Activated CD8-positive, alpha-beta T cell treated with anti-CD3 and anti-CD28 coated beads, Interleukin-2, amount 10 ng/mL, durations not matched to agents 7 days and 5 days (primary cell): ENCODE results near the gene SEH1L. TPM values are rescaled to one million over a fixed set of nuclear protein-coding genes. Genes with fewer than 3 reads are reported as not detected.

Source experiments
- total RNA-seq, 2 experiments: library from RNA; stranded (reverse); gene quantifications; one replicate each; pipeline ENCODE4 v1.2.3, GENCODE V29; 2021

SEH1L gene
- total RNA-seq, 2 experiments from 2014 or later, result 58.6 to 62.3 TPM

Other genes starting within 250 kb of the SEH1L start
- gene CEP76, start 245.3 kb upstream of the SEH1L start, total RNA-seq, result 10 to 100 TPM; 12.9 to 17.2 TPM
- gene PSMG2, start 245.0 kb upstream of the SEH1L start, total RNA-seq, result 100 to 1,000 TPM; 104 to 108 TPM
- gene PTPN2, start 63.8 kb upstream of the SEH1L start, total RNA-seq, result 10 to 100 TPM; 52.9 to 53.6 TPM
- gene CEP192, start 43.4 kb downstream of the SEH1L start, total RNA-seq, result 10 to 100 TPM; 55.9 to 61.0 TPM